SU-DHL-6 (cell line): ENCODE measurements around the gene USP7.

Source experiments
- H2AFZ ChIP-seq: fragments of 200-600 bp; sonication (generic); 2 replicates; pipeline ENCODE4 v1.6.1; 2014; ENCODE audit warnings: low read depth, mild to moderate bottlenecking, moderate library complexity, mixed read lengths, antibody characterized with exemption, low read length; ENCODE audit not compliant: severe bottlenecking
- H3F3A ChIP-seq: fragments of 200-600 bp; shearing (Covaris generic); 2 replicates; pipeline ENCODE4 v1.6.0; 2016; ENCODE audit warnings: antibody characterized with exemption, mild to moderate bottlenecking; ENCODE audit not compliant: insufficient read depth
- H3K27ac ChIP-seq: fragments of 200-600 bp; sonication (generic); 2 replicates; pipeline ENCODE4 v1.5.1; 2016; ENCODE audit warnings: low read depth, mild to moderate bottlenecking, low read length, moderate library complexity, mixed read lengths
- H3K27me3 ChIP-seq: fragments of 200-600 bp; sonication (generic), shearing (Covaris generic); 2 replicates; pipeline ENCODE4 v1.6.0; 2014; ENCODE audit warnings: mild to moderate bottlenecking, low read length
- H3K36me3 ChIP-seq: fragments of 200-600 bp; sonication (generic); 2 replicates; pipeline ENCODE4 v1.6.1; 2014; ENCODE audit warnings: mild to moderate bottlenecking, low read length, mixed read lengths
- H3K4me2 ChIP-seq: fragments of 300-600, 200-600 bp; shearing (Covaris generic), sonication (generic); 2 replicates; pipeline ENCODE4 v1.6.0; 2014; ENCODE audit warnings: low read length, low read depth, mild to moderate bottlenecking; ENCODE audit not compliant: poor library complexity, severe bottlenecking
- H3K4me3 ChIP-seq: fragments of 200-600 bp; sonication (generic); 2 replicates; pipeline ENCODE4 v1.5.1; 2014; ENCODE audit warnings: antibody characterized with exemption, low read length, mild to moderate bottlenecking, mixed read lengths; ENCODE audit not compliant: insufficient read depth, poor library complexity, severe bottlenecking
- H3K79me2 ChIP-seq: fragments of 200-600 bp; sonication (generic); 2 replicates; pipeline ENCODE4 v1.6.1; 2014; ENCODE audit warnings: mild to moderate bottlenecking, low read length, moderate library complexity; ENCODE audit not compliant: insufficient read depth
- H3K9ac ChIP-seq: fragments of 200-600 bp; sonication (generic); 2 replicates; pipeline ENCODE4 v1.7.0; 2014; ENCODE audit warnings: mild to moderate bottlenecking, low read length
- H3K9me2 ChIP-seq: fragments of 200-600 bp; sonication (generic); replicated peaks from 2 replicates; pipeline ENCODE4 v1.6.1; 2014; ENCODE audit warnings: low read length; ENCODE audit not compliant: insufficient read depth
- H3K9me3 ChIP-seq: fragments of 200-600 bp; sonication (generic); 2 replicates; pipeline ENCODE4 v1.6.1; 2014; ENCODE audit warnings: low read length, mixed read lengths; ENCODE audit not compliant: insufficient read depth
- H4K20me1 ChIP-seq: fragments of 200-600 bp; sonication (generic); 2 replicates; pipeline ENCODE4 v1.6.1; 2014; ENCODE audit warnings: low read depth, mild to moderate bottlenecking, antibody characterized with exemption, low read length, moderate library complexity, mixed read lengths
- EZH2phosphoT487 ChIP-seq: fragments of 200-600 bp; sonication (generic), shearing (Covaris generic); conservative IDR thresholded peaks from 2 replicates; pipeline ENCODE4 v1.6.1; 2018; ENCODE audit warnings: mild to moderate bottlenecking, antibody characterized with exemption, low read length, moderate library complexity, mixed read lengths
- TF ChIP-seq, protein P1 (sequence below): fragments of 200-600 bp; sonication (generic); IDR thresholded peaks from one replicate; pipeline ENCODE4 v1.5.1; 2017; ENCODE audit warnings: antibody characterized with exemption, mild to moderate bottlenecking, low read length, moderate library complexity; ENCODE audit not compliant: insufficient read depth, poor library complexity, severe bottlenecking

Gene USP7

DNA sequence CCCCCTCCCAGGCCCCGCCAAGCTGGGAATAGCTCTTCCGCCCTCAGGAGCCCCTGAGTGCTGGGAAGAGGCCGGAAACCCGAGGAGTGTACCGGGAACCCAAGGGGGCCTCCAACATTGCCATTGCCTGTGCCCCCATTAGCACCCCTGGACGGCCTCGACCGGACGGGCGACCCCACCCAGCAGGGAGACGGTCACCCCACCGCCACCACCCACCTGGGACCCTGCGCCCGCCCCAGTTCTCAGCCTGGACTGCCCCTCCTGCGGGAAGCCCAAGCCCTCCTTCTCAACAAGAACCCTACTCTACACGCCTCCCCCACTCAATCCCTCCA, 96.9 kb downstream of the USP7 start:
- Histone ChIP-seq H3K9ac (peak overlapping the region; percentile 90), H4K20me1 (peaks cover 8% of the 10 kb centered on the region; the same call in 1 of the 2 replicates), H3K4me2 (peak overlapping the region; percentile 78), H3K27ac (peak overlapping the region; percentile 84), H3F3A (peaks cover 9% of the 10 kb centered on the region; the same call in 1 of the 2 replicates), H3K27me3 (no peaks in the 10 kb centered on the region), H3K4me3 (peak overlapping the region; percentile 82), H3K79me2 (peaks cover 62% of the 10 kb centered on the region), H3K9me3 (no peaks in the 10 kb centered on the region), H3K36me3 (no peaks in the 10 kb centered on the region), H3K9me2 (no peaks in the 10 kb centered on the region), H2AFZ (no peak overlapping the region)
- TF ChIP-seq, protein P1, sequence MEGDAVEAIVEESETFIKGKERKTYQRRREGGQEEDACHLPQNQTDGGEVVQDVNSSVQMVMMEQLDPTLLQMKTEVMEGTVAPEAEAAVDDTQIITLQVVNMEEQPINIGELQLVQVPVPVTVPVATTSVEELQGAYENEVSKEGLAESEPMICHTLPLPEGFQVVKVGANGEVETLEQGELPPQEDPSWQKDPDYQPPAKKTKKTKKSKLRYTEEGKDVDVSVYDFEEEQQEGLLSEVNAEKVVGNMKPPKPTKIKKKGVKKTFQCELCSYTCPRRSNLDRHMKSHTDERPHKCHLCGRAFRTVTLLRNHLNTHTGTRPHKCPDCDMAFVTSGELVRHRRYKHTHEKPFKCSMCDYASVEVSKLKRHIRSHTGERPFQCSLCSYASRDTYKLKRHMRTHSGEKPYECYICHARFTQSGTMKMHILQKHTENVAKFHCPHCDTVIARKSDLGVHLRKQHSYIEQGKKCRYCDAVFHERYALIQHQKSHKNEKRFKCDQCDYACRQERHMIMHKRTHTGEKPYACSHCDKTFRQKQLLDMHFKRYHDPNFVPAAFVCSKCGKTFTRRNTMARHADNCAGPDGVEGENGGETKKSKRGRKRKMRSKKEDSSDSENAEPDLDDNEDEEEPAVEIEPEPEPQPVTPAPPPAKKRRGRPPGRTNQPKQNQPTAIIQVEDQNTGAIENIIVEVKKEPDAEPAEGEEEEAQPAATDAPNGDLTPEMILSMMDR, result no peak
- no peak for TF ChIP-seq EZH2phosphoT487

DNA sequence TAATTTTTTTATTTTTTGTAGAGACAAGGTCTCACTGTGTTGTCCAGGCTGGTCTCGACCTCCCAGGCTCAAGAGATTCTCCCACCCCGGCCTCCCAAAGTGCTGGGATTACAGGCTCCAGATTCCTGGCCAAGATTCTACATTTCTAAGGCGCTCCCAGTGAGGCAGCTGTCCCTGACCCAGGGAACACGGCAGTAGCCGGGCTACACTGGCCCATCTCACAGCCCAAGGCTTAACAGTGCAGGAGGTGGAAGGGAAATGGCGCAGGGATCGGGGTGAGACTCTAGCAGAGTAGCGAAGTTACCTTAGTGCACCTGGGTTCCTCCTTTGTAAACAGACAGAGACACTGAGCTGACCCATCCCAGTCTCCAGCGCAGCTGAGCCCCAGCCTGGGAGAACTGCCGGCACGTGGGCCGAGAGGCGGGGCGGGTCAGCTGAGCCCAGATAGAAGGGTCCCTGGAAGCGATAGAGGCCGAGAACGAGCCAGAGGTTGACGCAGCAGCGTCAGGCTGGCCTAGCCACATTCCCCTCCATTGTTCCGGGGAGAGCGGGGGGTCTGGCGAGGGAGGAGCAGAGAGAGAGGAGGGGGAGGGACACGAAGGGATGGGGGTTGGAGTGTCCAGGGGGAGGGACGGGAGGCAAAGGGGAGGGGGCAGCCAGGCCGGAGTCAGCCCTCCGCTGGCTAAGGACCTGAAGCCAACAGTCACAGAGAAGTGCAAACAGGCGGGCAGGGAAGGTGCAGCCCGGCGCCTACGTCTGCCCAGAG, 97.4 kb downstream of the USP7 start:
- Histone ChIP-seq H3K36me3 (no peaks in the 10 kb centered on the region), H3K4me3 (peak overlapping the region; percentile 82), H3F3A (peaks cover 9% of the 10 kb centered on the region; the same call in 1 of the 2 replicates), H2AFZ (no peak overlapping the region), H3K9ac (no peak overlapping the region), H4K20me1 (peaks cover 8% of the 10 kb centered on the region; the same call in 1 of the 2 replicates), H3K9me2 (no peaks in the 10 kb centered on the region), H3K27me3 (no peaks in the 10 kb centered on the region), H3K79me2 (peaks cover 67% of the 10 kb centered on the region), H3K9me3 (no peaks in the 10 kb centered on the region), H3K4me2 (peak overlapping the region; percentile 78), H3K27ac (no peak overlapping the region)
- no peak for TF ChIP-seq EZH2phosphoT487
- TF ChIP-seq, protein P1, result no peak

DNA sequence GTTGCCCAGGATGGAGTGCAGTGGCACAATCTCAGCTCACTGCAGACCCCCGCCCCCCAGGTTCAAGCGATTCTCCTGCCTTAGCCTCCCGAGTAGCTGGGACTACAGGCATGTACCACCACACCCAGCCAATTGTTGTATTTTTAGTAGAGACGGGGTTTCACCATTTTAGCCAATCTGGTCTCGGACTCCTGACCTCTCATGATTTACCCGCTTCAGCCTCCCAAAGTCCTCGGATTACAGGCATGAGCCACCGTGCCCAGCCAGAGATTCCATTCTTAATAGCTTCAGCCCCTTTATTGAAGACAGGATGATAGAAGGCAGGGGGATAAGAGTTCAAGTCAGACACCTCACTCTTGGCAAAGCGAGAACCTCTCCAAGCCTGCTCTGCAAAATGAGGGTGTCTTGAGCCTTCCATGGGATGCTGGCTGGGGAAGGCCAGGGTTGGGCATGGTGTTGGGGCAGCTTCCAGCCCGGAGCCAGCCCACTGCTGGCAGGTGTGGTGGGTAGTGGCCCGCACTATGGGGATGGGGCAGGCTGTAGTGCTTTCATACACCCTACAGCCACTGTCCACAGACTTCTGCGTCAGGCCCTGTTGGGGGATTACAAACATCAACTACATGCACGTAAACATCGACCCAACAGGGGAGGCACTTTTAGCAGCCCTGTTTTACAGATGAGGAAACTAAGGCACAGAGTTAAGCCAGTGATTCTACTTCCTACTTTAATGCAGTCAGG, 98.4 kb downstream of the USP7 start:
- no peak for TF ChIP-seq EZH2phosphoT487
- Histone ChIP-seq H3K9me2 (no peaks in the 10 kb centered on the region), H3K9ac (no peak overlapping the region), H3K4me3 (no peak overlapping the region), H3K9me3 (no peaks in the 10 kb centered on the region), H2AFZ (no peak overlapping the region), H3K27me3 (no peaks in the 10 kb centered on the region), H3K79me2 (peaks cover 70% of the 10 kb centered on the region), H3K4me2 (no peak overlapping the region), H4K20me1 (peaks cover 8% of the 10 kb centered on the region; the same call in 1 of the 2 replicates), H3K27ac (no peak overlapping the region), H3F3A (peaks cover 5% of the 10 kb centered on the region; the same call in 1 of the 2 replicates), H3K36me3 (no peaks in the 10 kb centered on the region)
